MV-4-11 (cell line): ENCODE data around the gene BABAM2.

ENCODE experiments used
- DNase-seq: peaks from one replicate; lab custom pipeline; 2025; lab: John Stamatoyannopoulos, UW

Gene BABAM2

GRCh38 chr2:28282248-28282647 lies 391.7 kb downstream of the BABAM2 start:
- no peak for DNase-seq

- DNase-seq, result no peak
These were observed 392.5 kb downstream of the BABAM2 start for GRCh38 chr2:28282861-28283646.

- DNase-seq, result no peak
These were observed 393.3 kb downstream of the BABAM2 start for GRCh38 chr2:28283861-28284260.

- no peak for DNase-seq
These were observed 396.1 kb downstream of the BABAM2 start for GRCh38 chr2:28286678-28287077.

- peak; percentile 42 for DNase-seq
These were observed 396.9 kb downstream of the BABAM2 start for GRCh38 chr2:28287256-28287915.

- DNase-seq, result no peak
These were observed 398.1 kb downstream of the BABAM2 start for GRCh38 chr2:28288620-28289019.

- no peak for DNase-seq
These were observed 401.4 kb downstream of the BABAM2 start for GRCh38 chr2:28291811-28292440.

GRCh38 chr2:28292491-28292890 lies 402.0 kb downstream of the BABAM2 start:
- no peak for DNase-seq

- DNase-seq, result peak; percentile 13
These were observed 402.9 kb downstream of the BABAM2 start for GRCh38 chr2:28293416-28293815.

GRCh38 chr2:28294451-28294850 lies 403.9 kb downstream of the BABAM2 start:
- no peak for DNase-seq

- no peak for DNase-seq
These were observed 405.7 kb downstream of the BABAM2 start for GRCh38 chr2:28296243-28296642.

GRCh38 chr2:28296904-28297303 lies 406.4 kb downstream of the BABAM2 start:
- no peak for DNase-seq

- DNase-seq, result no peak
These were observed 407.0 kb downstream of the BABAM2 start for GRCh38 chr2:28297531-28297930.

- DNase-seq, result no peak
These were observed 407.9 kb downstream of the BABAM2 start for GRCh38 chr2:28298406-28298805.

- no peak for DNase-seq
These were observed 410.2 kb downstream of the BABAM2 start for GRCh38 chr2:28300485-28301341.

GRCh38 chr2:28305202-28305601 lies 414.7 kb downstream of the BABAM2 start:
- DNase-seq, result no peak

- no peak for DNase-seq
These were observed 419.6 kb downstream of the BABAM2 start for GRCh38 chr2:28310107-28310506.

- DNase-seq, result peak; percentile 2
These were observed 421.2 kb downstream of the BABAM2 start for GRCh38 chr2:28311660-28312249.

- no peak for DNase-seq
These were observed 422.0 kb downstream of the BABAM2 start for GRCh38 chr2:28312307-28313219.

GRCh38 chr2:28313220-28313784 lies 422.8 kb downstream of the BABAM2 start:
- DNase-seq, result no peak
